A673 (cell line): ENCODE data around the gene EYA3. TPM values are rescaled to one million over a fixed set of nuclear protein-coding genes. Genes with fewer than 3 reads are reported as not detected.

ENCODE experiments used
- BruUV-seq: library from RNA; stranded (reverse); fragments of 400-500 nt; replicated peaks from 2 replicates; lab custom pipeline; 2021; lab: Mats Ljungman, UMichigan
- CTCF ChIA-PET: fragments of 300-600 bp; sonication (Branson Sonifier 250); formaldehyde crosslinking; loops from one replicate; lab custom pipeline; 2022; ENCODE audit warnings: antibody characterized with exemption; lab: Charles Lee
- POLR2A ChIA-PET: fragments of 300-600 bp; sonication (Branson Sonifier 250); formaldehyde crosslinking; loops from one replicate; lab custom pipeline; 2022; ENCODE audit warnings: antibody characterized with exemption; ENCODE audit not compliant: low non-redundant PET; lab: Charles Lee
- DNase-seq: peaks from one replicate; pipeline ENCODE4 v3.0.0-alpha.2; 2015; ENCODE audit warnings: low spot score
- H3K27ac ChIP-seq: fragments of 200-600 bp; sonication (generic); 2 replicates; pipeline ENCODE4 v1.5.1; 2016; ENCODE audit warnings: mixed run types, low read depth, mild to moderate bottlenecking, mixed read lengths, antibody characterized with exemption, low read length; ENCODE audit not compliant: poor library complexity, severe bottlenecking
- H3K27me3 ChIP-seq: fragments of 200-600 bp; sonication (generic); replicated peaks from 2 replicates; pipeline ENCODE4 v1.6.1; 2017; ENCODE audit warnings: mixed run types, low read depth, mild to moderate bottlenecking, mixed read lengths, antibody characterized with exemption, low read length; ENCODE audit not compliant: insufficient read depth, poor library complexity
- H3K36me3 ChIP-seq: fragments of 200-600 bp; sonication (generic); 2 replicates; pipeline ENCODE4 v1.6.1; 2016; ENCODE audit warnings: mixed run types, mild to moderate bottlenecking, mixed read lengths, antibody characterized with exemption, low read length; ENCODE audit not compliant: insufficient read depth, poor library complexity, severe bottlenecking
- H3K4me1 ChIP-seq: fragments of 200-600 bp; sonication (generic); 2 replicates; pipeline ENCODE4 v1.6.1; 2017; ENCODE audit warnings: mixed run types, mild to moderate bottlenecking, mixed read lengths, antibody characterized with exemption, low read length; ENCODE audit not compliant: insufficient read depth, poor library complexity, severe bottlenecking
- H3K4me3 ChIP-seq: fragments of 200-600 bp; sonication (generic); 2 replicates; pipeline ENCODE4 v1.5.1; 2016; ENCODE audit warnings: low read depth, mixed run types, mild to moderate bottlenecking, mixed read lengths, low read length; ENCODE audit not compliant: poor library complexity, severe bottlenecking
- H3K9me3 ChIP-seq: fragments of 200-600 bp; sonication (generic); 2 replicates; pipeline ENCODE4 v1.6.1; 2016; ENCODE audit warnings: mixed run types, low read depth, mild to moderate bottlenecking, mixed read lengths, antibody characterized with exemption, low read length; ENCODE audit not compliant: poor library complexity, severe bottlenecking
- EZH2 ChIP-seq: fragments of 200-600 bp; sonication (generic); IDR thresholded peaks from 2 replicates; pipeline ENCODE4 v1.6.1; 2017; ENCODE audit warnings: borderline replicate concordance, low read depth, mild to moderate bottlenecking, mixed read lengths, antibody characterized with exemption, low read length; ENCODE audit not compliant: poor library complexity, severe bottlenecking
- intact Hi-C: fragments of 100-400 bp; cut with micrococcal nuclease; formaldehyde crosslinking; loops from one replicate; pipeline ENCODE4 v1.10.0; 2022; ENCODE audit not compliant: unreplicated experiment
- total RNA-seq: library from RNA; stranded (reverse); gene quantifications from 2 replicates; pipeline ENCODE4 v1.2.3, GENCODE V29; 2021
- TF ChIP-seq, protein P1 (sequence below): fragments of 300-800, 200-600 bp; sonication (generic); conservative IDR thresholded peaks from 2 replicates; pipeline ENCODE4 v1.5.1; 2017; ENCODE audit warnings: low read depth, mild to moderate bottlenecking, antibody characterized with exemption, low read length, moderate library complexity, mixed read lengths

EYA3 gene
- total RNA-seq, 1 experiment from 2014 or later = 33.4 TPM

DNA sequence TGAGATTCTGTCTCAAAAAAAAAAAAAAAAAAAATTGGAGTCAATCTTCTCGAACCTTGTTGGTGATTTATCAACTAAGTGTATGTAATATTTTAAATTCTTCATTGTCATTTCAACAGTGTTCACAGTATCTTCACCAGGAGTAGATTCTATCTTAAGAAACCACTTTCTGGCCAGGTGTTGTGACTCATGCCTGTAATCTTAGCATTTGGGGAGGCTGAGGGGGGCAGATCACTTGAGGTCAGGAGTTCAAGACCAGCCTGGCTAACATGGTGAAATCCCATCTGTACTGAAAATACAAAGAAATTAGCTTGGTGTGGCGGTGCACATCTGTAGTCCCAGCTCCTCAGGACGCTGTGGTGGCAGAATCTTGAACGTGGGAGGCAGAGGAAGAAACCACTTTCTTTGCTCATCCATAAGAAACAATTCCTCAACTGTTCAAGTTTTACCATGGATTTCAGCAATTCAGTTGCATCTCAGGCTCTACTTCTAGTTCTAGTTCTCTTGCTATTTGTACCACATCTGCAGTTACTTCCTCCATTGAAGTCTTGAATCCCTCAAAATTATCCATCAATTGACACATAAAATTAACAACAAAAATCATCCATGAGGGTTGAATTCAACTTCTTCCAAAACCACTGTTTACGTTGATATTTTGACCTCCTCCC lies 30.4 kb upstream of the EYA3 start:
- no peaks in the 10 kb centered on the region for H3K36me3 ChIP-seq

DNA sequence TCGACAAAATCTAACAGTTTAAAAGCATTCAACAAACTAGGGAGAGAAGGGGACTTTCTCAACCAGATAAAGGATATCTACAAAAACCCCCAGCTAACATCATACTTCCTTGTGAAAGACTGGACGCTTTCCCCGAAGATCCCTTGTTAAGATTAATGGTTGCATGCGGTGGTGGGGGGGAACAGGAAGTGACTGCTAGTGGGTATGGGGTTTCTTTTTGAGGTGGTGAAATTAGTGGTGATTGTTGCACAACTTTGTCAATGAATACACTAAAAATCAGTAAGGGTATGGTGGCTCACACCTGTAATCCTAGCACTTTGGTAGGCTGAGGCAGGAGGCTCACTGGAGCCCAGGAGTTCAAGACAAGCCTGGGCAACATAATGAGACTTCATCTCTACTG lies 26.9 kb upstream of the EYA3 start:
- CTCF ChIA-PET = interaction anchor here (1.0 kb wide), 1 partner anchor 27 kb away, joined by 3 read pairs; the partner anchor contains the start of gene EYA3
- Histone ChIP-seq H3K4me3 (no peak overlapping the region), H3K36me3 (no peaks in the 10 kb centered on the region), H3K27me3 (no peaks in the 10 kb centered on the region), H3K9me3 (no peaks in the 10 kb centered on the region), H3K27ac (no peak overlapping the region), H3K4me1 (no peaks in the 10 kb centered on the region)
- TF ChIP-seq, protein P1, sequence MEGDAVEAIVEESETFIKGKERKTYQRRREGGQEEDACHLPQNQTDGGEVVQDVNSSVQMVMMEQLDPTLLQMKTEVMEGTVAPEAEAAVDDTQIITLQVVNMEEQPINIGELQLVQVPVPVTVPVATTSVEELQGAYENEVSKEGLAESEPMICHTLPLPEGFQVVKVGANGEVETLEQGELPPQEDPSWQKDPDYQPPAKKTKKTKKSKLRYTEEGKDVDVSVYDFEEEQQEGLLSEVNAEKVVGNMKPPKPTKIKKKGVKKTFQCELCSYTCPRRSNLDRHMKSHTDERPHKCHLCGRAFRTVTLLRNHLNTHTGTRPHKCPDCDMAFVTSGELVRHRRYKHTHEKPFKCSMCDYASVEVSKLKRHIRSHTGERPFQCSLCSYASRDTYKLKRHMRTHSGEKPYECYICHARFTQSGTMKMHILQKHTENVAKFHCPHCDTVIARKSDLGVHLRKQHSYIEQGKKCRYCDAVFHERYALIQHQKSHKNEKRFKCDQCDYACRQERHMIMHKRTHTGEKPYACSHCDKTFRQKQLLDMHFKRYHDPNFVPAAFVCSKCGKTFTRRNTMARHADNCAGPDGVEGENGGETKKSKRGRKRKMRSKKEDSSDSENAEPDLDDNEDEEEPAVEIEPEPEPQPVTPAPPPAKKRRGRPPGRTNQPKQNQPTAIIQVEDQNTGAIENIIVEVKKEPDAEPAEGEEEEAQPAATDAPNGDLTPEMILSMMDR = no peak
- TF ChIP-seq EZH2 = no peak
- intact Hi-C loops = no loop called here
- POLR2A ChIA-PET = no interaction called here
- peak; percentile 10 for DNase-seq
- BruUV-seq = no TSS peak

More for the DNA sequence above, 30.4 kb upstream of the EYA3 start:
- POLR2A ChIA-PET = no interaction called here
- no peaks in the 10 kb centered on the region for H3K4me1 ChIP-seq
- no peaks in the 10 kb centered on the region for H3K9me3 ChIP-seq
- CTCF ChIA-PET = interaction anchor here (0.7 kb wide), 1 partner anchor 87 kb away, joined by 3 read pairs; no protein-coding TSS in a partner anchor
- no peaks in the 10 kb centered on the region for H3K27me3 ChIP-seq
- H3K4me3 ChIP-seq = no peak overlapping the region
- TF ChIP-seq EZH2 = no peak
- TF ChIP-seq, protein P1 = no peak
- no peak for DNase-seq
- BruUV-seq = no TSS peak
- intact Hi-C loops = no loop called here
- H3K27ac ChIP-seq = no peak overlapping the region

DNA sequence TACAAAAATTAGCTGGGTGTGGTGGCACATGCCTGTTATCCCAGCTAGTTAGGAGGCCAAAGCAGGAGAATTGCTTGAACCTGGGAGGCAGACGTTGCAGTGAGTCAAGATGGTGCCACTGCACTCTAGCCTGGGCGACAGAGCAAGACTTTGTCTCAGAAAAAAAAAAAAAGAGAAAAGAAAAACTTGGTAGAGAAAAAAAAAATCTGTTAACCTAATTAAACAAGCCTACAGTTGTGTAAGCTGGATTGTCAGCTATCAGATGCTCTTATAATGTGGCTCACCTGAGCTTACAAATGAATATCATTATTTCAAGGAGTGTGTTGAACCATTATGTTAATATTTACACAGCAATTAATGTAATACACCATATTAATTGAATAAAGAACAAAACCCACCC lies 26.4 kb upstream of the EYA3 start:
- H3K27me3 ChIP-seq = no peaks in the 10 kb centered on the region
- TF ChIP-seq, protein P1 = no peak
- TF ChIP-seq EZH2 = no peak
- DNase-seq = no peak
- H3K27ac ChIP-seq = no peak overlapping the region
- no peaks in the 10 kb centered on the region for H3K36me3 ChIP-seq
- H3K9me3 ChIP-seq = no peaks in the 10 kb centered on the region
- ChIA-PET POLR2A (interaction anchor here (0.5 kb wide), 1 partner anchor 398 kb away, joined by 3 read pairs; no protein-coding TSS in a partner anchor), CTCF (interaction anchor here (1.0 kb wide), 1 partner anchor 27 kb away, joined by 3 read pairs; the partner anchor contains the start of gene EYA3)
- H3K4me3 ChIP-seq = no peak overlapping the region
- intact Hi-C loops = no loop called here
- BruUV-seq = no TSS peak
- no peaks in the 10 kb centered on the region for H3K4me1 ChIP-seq
